ENCODE results near the gene DHRS3.

- TF ChIP-seq POLR2A (IDR thresholded peaks at IDR 0.05), result no peak
- no peak for TF ChIP-seq POLR2AphosphoS5 (IDR thresholded peaks at IDR 0.05)
- no peak for TF ChIP-seq CTCF (IDR thresholded peaks at IDR 0.05)
Measured at GRCh38 chr1:12665511-12665910, 47.5 kb upstream of the DHRS3 start.
